GM21529 (cell line): ENCODE data around the gene SLC39A5.
"Not testable (repeated sequence)": the region's sequence is repeated elsewhere in the genome, so short reads cannot be mapped to it uniquely, and the experiment has no call there.

Experiments used
- ATAC-seq: cut with Tn5 transposase; IDR thresholded peaks from one replicate; pipeline ENCODE4 v1.9.1; 2021; ENCODE audit not compliant: unreplicated experiment

SLC39A5 gene

DNA sequence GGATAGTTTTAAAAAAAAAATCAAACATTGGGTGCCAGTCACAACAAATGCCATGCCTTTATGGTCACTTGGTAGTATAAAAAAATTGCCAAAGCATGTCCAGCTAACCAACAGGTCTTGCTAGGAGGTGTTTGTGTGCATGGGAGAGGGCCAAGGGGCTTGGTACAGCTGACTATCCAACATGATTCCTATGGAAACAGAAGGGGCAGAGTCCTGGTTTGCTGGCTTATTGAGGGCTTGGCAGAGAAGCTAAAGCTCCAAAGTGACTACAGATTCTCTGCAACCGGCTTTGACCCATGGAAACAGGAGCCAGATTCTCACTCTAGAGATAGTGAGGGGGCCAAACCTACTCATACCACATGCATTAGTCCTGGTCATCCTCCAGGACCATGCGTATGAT, 42.6 kb downstream of the SLC39A5 start:
- ATAC-seq, result not testable (repeated sequence)

DNA sequence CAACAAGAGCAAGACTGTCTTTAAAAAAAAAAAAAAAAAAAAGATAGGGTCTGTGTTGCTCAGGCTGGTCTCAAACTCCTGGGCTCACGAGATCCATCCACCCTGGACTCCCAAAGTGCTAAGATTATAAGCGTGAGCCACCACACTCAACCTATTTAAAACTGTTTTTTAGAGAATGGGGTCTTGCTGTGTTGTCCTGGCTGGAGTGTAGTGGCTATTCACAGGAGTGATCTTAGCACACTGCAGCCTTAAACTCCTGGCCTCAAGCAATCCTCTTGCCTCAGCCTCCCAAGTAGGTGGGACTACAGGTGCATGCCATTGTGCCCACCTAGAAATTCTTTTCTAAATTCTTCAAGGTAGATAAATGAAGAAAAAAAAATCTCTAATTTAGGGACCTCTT, 44.4 kb downstream of the SLC39A5 start:
- ATAC-seq, result no peak

DNA sequence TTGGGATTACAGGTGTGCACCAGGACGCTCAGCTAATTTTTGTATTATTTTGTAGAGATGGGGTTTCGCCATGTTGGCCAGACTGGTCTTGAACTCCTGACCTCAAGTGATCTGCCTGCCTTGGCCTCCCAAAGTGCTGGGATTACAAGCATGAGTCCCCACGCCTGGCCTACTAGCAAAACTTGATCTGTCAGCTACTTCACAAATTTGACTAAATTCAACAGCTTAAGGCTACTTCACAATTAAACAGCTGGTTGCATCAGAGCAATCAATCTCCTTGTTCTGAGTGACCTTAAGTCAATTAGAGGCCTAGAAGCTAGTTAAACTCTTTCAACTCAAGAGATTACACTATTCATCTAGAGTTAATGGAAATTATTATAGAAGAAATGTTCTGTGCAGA, 49.1 kb downstream of the SLC39A5 start:
- no peak for ATAC-seq

DNA sequence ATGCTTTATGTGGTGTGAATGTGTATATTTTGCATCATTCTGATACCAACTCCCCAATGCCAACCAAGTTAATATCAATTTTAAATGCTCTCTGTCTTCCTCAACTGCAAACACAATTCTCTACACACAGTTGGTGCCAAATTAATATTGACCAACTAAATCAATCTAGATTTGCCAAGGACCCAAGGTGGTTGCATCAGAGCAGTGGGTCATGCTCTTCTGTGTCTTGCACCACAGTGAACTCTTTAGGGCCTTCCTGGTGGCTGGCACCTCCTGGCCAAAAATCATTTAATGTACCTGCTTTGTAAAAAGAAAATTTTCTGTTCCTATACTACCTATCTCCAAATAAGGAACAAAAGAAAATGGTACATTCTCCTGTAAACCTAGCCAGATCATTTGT, 51.0 kb downstream of the SLC39A5 start:
- ATAC-seq, result no peak

DNA sequence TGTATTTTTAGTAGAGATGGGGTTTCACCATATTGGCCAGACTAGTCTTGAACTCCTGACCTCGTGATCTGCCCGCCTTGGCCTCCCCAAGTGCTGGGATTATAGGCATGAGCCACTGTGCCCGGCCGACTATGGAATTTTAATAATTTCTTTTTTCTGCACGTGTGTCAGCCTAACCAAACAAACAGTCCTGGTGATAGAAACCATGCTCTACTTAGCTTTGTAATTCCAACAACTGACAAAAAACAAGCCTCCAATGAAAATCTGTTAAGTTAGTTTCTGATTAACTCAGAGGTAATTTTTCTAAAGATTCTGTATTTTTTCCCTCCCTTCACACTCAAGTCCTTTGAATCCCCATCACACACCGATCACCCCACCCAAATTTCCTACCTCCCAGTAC, 52.2 kb downstream of the SLC39A5 start:
- ATAC-seq, result no peak

DNA sequence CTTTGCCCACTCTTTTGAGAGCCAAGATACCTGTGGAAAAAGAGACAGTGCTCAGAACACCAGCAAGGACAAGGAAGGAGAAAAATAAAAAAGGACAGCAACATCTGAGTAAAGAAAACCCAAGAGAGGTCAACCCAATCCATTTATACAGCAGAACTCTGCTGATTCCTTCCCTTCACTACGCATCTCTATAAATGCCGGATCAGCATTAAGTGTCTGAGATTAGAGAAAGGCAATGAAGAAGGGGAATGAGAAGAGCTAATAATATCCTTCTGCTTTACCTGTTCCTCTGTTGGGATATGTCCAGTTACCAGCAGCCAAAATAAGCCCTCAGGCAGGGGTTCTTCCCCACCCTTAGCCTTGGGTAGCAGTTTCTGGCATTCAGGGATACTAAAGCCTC, 52.7 kb downstream of the SLC39A5 start:
- ATAC-seq, result no peak

DNA sequence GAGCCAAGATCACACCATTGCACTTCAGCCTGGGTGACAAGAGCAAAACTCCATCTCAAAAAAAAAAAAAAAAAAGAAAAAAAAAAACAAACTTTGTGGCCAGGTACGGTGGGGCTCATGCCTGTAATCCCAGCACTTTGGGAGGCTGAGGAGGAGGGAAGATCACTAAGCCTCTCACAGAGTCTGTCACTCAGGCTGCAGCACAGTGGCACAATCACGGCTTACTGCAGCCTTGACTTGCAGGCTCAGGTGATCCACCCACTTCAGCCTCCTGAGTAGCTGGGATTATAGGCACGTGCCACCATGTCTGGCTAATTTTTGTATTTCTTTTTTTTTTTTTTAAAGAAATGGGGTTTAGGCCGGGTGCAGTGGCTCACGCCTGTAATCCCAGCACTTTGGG, 54.4 kb downstream of the SLC39A5 start:
- not testable (repeated sequence) for ATAC-seq

DNA sequence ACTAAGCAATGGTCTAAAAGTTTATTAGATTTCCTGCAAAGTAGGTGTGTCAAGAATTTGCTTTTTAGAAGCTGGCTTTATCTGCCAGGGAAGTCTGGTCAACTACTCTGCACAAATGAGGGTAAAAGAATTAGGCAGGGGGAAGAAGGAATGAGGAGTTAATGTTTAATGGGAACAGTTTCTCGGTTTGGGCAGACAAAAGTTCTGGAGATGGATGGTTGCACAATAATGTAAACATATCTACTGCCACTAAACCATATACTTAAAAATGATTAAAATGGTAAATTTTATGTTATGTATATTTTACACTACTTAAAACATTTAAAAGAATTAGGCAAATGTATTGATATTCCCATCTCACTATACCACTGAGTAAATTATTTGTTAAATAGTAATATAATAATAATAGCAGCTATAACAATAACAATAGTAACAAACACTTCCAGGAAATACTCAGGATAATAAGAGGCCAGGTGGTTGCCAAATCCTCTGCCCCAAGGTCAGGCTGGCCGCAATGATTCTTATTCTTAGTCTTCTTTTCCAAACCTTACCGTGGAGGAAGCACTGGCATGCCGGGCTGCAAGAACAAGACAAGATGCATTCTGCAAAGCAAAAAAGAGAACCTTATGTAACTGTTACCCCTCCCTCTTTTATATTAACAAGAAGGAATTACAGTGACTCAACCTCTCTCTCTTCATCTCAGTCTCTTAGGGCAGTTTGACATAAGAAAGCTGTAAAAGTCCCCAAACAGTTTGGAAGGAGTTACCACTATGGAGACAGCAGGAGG, 56.4 kb downstream of the SLC39A5 start:
- no peak for ATAC-seq
